Epithelial cell of esophagus (primary cell): ENCODE data around the gene RRAD.

Source experiments
- DNase-seq: peaks from one replicate; pipeline ENCODE4 v3.0.0; 2010; ENCODE audit warnings: low read depth
- H3K4me3 ChIP-seq: 2 replicates; pipeline ENCODE4 v1.5.1; 2011; ENCODE audit warnings: mild to moderate bottlenecking, low read length, control low read depth
- TF ChIP-seq, protein P1 (sequence below): IDR thresholded peaks from 2 replicates; pipeline ENCODE4 v1.5.1; 2011; ENCODE audit warnings: low read depth, mild to moderate bottlenecking, low read length, control low read depth, inconsistent platforms; ENCODE audit not compliant: insufficient read depth; ENCODE audit errors: missing control alignments

The RRAD gene

DNA sequence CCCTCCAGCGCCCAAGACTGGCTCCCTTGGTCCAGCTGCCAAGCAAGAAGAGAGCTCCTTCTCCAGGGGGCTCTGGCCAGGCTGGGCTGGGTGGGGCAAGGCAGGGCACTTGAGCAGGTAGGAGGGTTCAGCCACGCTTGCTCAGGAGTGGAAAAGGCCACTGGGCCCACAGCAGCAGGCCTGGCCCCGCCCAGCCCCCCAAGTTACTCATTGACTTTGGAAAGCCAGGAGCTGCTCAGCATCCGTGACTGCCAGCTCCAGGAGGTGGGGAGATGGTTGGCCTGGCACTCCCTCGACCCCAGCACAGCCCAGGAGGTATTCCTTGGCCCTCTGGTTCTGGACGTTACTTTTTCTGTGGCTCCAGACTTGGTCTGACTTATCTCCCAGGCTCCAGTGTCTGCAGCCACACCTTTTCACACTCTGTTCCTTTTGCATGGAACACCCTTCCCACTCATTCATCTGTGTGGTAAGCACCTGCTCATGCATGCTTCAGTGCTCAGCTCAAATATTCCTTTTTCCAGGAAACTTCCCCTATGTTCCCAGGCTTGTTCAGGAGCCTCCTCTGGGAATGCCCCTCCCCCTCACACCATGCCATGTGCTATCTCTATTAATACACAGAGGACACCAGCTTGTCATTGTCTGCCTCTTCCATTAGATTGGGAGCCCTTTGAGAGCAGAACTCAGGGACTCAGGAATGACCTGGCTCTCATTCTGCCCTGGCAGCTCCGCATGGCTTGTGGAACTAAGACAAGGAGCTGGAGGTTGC is 6.3 kb downstream of the RRAD start, which contains the start of gene CDH16:
Gene CDH16 (minus strand): TSS at position 83 of the 766 bp plus-strand sequence. CDS start 820 bp downstream, outside the sequence.
- H3K4me3 ChIP-seq: no peak within 1 kb of the TSS
- TF ChIP-seq, protein P1, sequence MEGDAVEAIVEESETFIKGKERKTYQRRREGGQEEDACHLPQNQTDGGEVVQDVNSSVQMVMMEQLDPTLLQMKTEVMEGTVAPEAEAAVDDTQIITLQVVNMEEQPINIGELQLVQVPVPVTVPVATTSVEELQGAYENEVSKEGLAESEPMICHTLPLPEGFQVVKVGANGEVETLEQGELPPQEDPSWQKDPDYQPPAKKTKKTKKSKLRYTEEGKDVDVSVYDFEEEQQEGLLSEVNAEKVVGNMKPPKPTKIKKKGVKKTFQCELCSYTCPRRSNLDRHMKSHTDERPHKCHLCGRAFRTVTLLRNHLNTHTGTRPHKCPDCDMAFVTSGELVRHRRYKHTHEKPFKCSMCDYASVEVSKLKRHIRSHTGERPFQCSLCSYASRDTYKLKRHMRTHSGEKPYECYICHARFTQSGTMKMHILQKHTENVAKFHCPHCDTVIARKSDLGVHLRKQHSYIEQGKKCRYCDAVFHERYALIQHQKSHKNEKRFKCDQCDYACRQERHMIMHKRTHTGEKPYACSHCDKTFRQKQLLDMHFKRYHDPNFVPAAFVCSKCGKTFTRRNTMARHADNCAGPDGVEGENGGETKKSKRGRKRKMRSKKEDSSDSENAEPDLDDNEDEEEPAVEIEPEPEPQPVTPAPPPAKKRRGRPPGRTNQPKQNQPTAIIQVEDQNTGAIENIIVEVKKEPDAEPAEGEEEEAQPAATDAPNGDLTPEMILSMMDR: no peak
- peak; percentile 33 for DNase-seq

- TF ChIP-seq, protein P1: no peak
- no peak overlapping the region for H3K4me3 ChIP-seq
- no peak for DNase-seq
Observed at GRCh38 chr16:66918355-66918754, 7.0 kb downstream of the RRAD start.

DNA sequence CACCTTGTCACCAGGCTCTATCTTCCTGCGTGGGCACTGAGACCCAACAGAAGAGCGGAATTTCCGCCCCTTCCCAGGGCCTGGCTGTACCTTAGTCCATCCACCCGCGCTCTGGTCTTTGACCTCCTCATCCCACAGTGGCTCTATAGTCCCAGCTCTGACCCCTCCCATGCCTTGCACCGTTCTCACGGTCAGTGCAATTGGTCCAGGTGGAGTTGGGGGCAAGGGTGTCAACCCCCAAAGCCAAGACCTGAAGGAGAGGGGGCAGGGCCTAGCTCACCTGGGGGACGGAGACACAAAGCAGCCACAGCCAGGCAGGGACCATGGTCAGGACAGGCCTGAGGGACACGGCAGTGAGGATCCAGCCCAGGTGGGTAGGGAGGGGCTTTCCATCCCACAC is 7.6 kb downstream of the RRAD start:
- DNase-seq: no peak
- TF ChIP-seq, protein P1: no peak
- H3K4me3 ChIP-seq: no peak overlapping the region

DNA sequence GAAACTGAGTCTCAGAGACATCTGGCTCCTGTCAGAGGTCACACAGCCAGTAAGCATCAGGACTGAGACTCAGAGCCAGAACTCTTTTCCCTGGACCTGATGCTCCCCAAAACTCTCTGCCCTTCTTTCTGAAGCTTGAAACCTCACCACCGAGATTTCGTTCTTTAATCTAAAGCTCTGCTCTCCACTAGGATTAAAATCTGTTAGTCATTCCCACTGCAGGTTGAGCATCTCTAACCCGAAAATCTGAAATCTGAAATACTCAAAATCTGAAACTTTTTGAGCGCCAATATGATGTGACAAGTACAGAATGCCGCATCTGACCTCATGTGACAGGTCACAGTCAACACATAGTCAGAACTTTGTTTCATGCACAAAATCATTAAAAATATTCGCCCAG is 8.8 kb downstream of the RRAD start:
- DNase-seq: no peak
- no peak overlapping the region for H3K4me3 ChIP-seq
- TF ChIP-seq, protein P1: no peak

DNA sequence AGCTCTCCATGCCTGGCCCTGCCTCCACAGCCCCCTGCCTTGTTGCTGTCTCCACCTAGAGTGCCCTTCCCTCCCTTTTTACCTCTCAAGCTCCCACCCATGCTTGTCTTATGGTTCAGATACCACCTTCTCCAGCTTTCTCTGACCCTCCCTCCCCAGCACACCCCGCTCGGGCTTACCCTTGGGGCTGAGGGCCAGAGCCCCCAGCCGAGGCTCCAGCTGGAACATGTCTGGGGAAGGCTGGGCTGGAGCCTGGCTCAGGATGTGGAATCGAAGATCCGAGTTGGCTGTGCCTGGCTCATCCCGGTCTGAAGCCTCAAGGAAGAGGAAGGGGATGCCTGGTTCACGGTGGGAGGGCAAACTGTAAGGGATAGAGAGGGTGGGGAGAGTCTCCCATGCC is 10.3 kb downstream of the RRAD start:
- TF ChIP-seq, protein P1: no peak
- DNase-seq: no peak
- no peak overlapping the region for H3K4me3 ChIP-seq

DNA sequence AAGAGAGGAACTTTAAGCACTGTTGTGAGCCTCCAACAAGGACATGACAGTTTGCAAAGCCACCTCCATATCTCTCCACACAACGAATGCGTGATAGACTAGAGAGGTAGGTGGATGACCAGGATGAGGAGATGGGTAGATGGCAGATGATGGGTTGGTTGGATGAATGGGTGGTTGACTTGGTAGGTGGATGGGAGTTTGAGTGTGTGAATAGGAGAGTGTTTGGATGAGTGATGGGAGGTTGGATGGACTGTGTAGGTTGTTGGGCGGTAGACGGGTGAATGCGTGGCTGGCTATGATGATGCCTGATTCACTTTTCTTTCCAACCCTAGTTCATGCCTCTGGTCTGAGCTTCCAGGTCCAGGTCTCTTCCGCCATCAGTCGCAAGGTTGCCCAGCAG is 10.8 kb downstream of the RRAD start:
- DNase-seq: no peak
- TF ChIP-seq, protein P1: no peak
- H3K4me3 ChIP-seq: no peak overlapping the region

- no peak overlapping the region for H3K4me3 ChIP-seq
- no peak for DNase-seq
- TF ChIP-seq, protein P1: no peak
Observed at GRCh38 chr16:66913711-66914110, 11.6 kb downstream of the RRAD start.
